ENCODE data around the gene EAPP.

- TF ChIP-seq POLR2AphosphoS5 (IDR thresholded peaks at IDR 0.05) = no peak
- no peak for TF ChIP-seq CTCF (IDR thresholded peaks at IDR 0.05)
- no peak for TF ChIP-seq EP300 (IDR thresholded peaks at IDR 0.05)
- TF ChIP-seq POLR2A (IDR thresholded peaks at IDR 0.05) = no peak
Measured at GRCh38 chr14:34474187-34474679, 65.3 kb downstream of the EAPP start.

Data from stomach (tissue), 4 donors.